Measurements from ENCODE around the gene OXER1. TPM values are rescaled to one million over a fixed set of nuclear protein-coding genes. Genes with fewer than 3 reads are reported as not detected.
A peak's percentile ranks its signal among the peaks of the same experiment; 100 is the strongest.

The OXER1 gene
- 3.7 TPM for total RNA-seq

GRCh38 chr2:42764096-42764495 is at the start of gene OXER1:
Gene OXER1, minus strand, starts transcription at chr2:42764135. Its CDS starts 73 bp downstream, at chr2:42764062.
- DNase-seq (ENCODE audit: low spot score): no peak

GRCh38 chr2:42812899-42813479 is 49.1 kb upstream of the OXER1 start:
- no peak for DNase-seq (ENCODE audit: low spot score)

GRCh38 chr2:42810971-42811811 is 47.3 kb upstream of the OXER1 start:
- DNase-seq (ENCODE audit: low spot score): peak; percentile 50

GRCh38 chr2:42810121-42810970 is 46.4 kb upstream of the OXER1 start:
- peak; percentile 97 for DNase-seq (ENCODE audit: low spot score)

GRCh38 chr2:42809819-42810120 is 45.8 kb upstream of the OXER1 start:
- peak; percentile 85 for DNase-seq (ENCODE audit: low spot score)

GRCh38 chr2:42809131-42809818 is 45.3 kb upstream of the OXER1 start:
- DNase-seq (ENCODE audit: low spot score): no peak

GRCh38 chr2:42808301-42808700 is 44.4 kb upstream of the OXER1 start:
- no peak for DNase-seq (ENCODE audit: low spot score)

- DNase-seq (ENCODE audit: low spot score): no peak
These were observed 42.9 kb upstream of the OXER1 start for GRCh38 chr2:42806786-42807185.

- no peak for DNase-seq (ENCODE audit: low spot score)
These were observed 41.0 kb upstream of the OXER1 start for GRCh38 chr2:42804891-42805290.

- DNase-seq (ENCODE audit: low spot score): no peak
These were observed 40.4 kb upstream of the OXER1 start for GRCh38 chr2:42804338-42804737.

- no peak for DNase-seq (ENCODE audit: low spot score)
These were observed 38.2 kb upstream of the OXER1 start for GRCh38 chr2:42802150-42802549.

GRCh38 chr2:42801381-42801780 is 37.4 kb upstream of the OXER1 start:
- DNase-seq (ENCODE audit: low spot score): no peak

GRCh38 chr2:42800981-42801380 is 37.0 kb upstream of the OXER1 start:
- DNase-seq (ENCODE audit: low spot score): no peak

- DNase-seq (ENCODE audit: low spot score): no peak
These were observed 36.6 kb upstream of the OXER1 start for GRCh38 chr2:42800461-42800962.

- DNase-seq (ENCODE audit: low spot score): no peak
These were observed 35.9 kb upstream of the OXER1 start for GRCh38 chr2:42799881-42800280.

- no peak for DNase-seq (ENCODE audit: low spot score)
These were observed 33.3 kb upstream of the OXER1 start for GRCh38 chr2:42797281-42797680.

GRCh38 chr2:42796427-42797248 is 32.7 kb upstream of the OXER1 start:
- DNase-seq (ENCODE audit: low spot score): no peak

- no peak for DNase-seq (ENCODE audit: low spot score)
These were observed 31.9 kb upstream of the OXER1 start for GRCh38 chr2:42795841-42796301.

GRCh38 chr2:42795275-42795674 is 31.3 kb upstream of the OXER1 start:
- DNase-seq (ENCODE audit: low spot score): no peak

- DNase-seq (ENCODE audit: low spot score): no peak
These were observed 30.5 kb upstream of the OXER1 start for GRCh38 chr2:42794271-42795046.
